Astrocyte (in vitro differentiated cells and primary cell): ENCODE results near the gene TENT4B.

ENCODE experiments used
- CTCF ChIP-seq: IDR thresholded peaks from 2 replicates; pipeline ENCODE4 v1.5.1; 2011; ENCODE audit warnings: low read depth, mild to moderate bottlenecking, inconsistent platforms, low read length, moderate library complexity; ENCODE audit not compliant: insufficient read depth
- EZH2 ChIP-seq: IDR thresholded peaks from 2 replicates; pipeline ENCODE4 v1.6.1; 2012; ENCODE audit warnings: mild to moderate bottlenecking, low read length, inconsistent platforms; ENCODE audit not compliant: insufficient read depth

- no peak for TF ChIP-seq CTCF
- no peak for TF ChIP-seq EZH2
Measured at GRCh38 chr16:50207652-50208051, 54.5 kb downstream of the TENT4B start.
